ENCODE results near the gene KIDINS220.

DNA sequence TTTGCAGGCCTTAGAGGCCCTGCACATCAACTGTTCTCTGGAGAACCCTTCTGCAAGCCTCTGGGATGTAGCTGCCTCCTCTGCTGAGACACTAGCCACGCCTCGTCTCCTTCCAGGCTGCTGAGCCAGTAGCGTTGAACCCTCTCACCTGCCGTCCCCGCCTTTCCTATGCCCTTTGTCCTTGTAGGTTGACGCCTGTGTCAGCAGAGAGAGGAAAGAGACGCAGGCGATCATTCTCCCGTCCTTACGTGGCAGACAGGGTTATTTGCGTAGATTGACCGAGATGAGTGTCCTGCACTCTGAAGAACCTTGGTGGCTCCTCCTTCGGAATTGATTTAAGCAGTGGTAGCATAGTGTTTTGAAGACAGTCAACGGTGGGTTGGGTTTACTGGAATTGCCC lies 127.8 kb downstream of the KIDINS220 start:
- TF ChIP-seq, protein P1, sequence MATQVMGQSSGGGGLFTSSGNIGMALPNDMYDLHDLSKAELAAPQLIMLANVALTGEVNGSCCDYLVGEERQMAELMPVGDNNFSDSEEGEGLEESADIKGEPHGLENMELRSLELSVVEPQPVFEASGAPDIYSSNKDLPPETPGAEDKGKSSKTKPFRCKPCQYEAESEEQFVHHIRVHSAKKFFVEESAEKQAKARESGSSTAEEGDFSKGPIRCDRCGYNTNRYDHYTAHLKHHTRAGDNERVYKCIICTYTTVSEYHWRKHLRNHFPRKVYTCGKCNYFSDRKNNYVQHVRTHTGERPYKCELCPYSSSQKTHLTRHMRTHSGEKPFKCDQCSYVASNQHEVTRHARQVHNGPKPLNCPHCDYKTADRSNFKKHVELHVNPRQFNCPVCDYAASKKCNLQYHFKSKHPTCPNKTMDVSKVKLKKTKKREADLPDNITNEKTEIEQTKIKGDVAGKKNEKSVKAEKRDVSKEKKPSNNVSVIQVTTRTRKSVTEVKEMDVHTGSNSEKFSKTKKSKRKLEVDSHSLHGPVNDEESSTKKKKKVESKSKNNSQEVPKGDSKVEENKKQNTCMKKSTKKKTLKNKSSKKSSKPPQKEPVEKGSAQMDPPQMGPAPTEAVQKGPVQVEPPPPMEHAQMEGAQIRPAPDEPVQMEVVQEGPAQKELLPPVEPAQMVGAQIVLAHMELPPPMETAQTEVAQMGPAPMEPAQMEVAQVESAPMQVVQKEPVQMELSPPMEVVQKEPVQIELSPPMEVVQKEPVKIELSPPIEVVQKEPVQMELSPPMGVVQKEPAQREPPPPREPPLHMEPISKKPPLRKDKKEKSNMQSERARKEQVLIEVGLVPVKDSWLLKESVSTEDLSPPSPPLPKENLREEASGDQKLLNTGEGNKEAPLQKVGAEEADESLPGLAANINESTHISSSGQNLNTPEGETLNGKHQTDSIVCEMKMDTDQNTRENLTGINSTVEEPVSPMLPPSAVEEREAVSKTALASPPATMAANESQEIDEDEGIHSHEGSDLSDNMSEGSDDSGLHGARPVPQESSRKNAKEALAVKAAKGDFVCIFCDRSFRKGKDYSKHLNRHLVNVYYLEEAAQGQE (IDR thresholded peaks at IDR 0.05): no peak
- TF ChIP-seq GABPA (IDR thresholded peaks at IDR 0.05 in 1 of 2, conservative IDR thresholded peaks at IDR 0.05 in 1 of 2) (no peak), YY1 (IDR thresholded peaks at IDR 0.05) (no peak), TAF1 (conservative IDR thresholded peaks at IDR 0.05) (no peak), SP1 (IDR thresholded peaks at IDR 0.05) (no peak), NR2F2 (IDR thresholded peaks at IDR 0.05) (no peak)
- TF ChIP-seq, protein P2, sequence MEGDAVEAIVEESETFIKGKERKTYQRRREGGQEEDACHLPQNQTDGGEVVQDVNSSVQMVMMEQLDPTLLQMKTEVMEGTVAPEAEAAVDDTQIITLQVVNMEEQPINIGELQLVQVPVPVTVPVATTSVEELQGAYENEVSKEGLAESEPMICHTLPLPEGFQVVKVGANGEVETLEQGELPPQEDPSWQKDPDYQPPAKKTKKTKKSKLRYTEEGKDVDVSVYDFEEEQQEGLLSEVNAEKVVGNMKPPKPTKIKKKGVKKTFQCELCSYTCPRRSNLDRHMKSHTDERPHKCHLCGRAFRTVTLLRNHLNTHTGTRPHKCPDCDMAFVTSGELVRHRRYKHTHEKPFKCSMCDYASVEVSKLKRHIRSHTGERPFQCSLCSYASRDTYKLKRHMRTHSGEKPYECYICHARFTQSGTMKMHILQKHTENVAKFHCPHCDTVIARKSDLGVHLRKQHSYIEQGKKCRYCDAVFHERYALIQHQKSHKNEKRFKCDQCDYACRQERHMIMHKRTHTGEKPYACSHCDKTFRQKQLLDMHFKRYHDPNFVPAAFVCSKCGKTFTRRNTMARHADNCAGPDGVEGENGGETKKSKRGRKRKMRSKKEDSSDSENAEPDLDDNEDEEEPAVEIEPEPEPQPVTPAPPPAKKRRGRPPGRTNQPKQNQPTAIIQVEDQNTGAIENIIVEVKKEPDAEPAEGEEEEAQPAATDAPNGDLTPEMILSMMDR (IDR thresholded peaks at IDR 0.05; ENCODE audit: low read depth, low read length, missing input control): no peak
- TF ChIP-seq, protein P3, sequence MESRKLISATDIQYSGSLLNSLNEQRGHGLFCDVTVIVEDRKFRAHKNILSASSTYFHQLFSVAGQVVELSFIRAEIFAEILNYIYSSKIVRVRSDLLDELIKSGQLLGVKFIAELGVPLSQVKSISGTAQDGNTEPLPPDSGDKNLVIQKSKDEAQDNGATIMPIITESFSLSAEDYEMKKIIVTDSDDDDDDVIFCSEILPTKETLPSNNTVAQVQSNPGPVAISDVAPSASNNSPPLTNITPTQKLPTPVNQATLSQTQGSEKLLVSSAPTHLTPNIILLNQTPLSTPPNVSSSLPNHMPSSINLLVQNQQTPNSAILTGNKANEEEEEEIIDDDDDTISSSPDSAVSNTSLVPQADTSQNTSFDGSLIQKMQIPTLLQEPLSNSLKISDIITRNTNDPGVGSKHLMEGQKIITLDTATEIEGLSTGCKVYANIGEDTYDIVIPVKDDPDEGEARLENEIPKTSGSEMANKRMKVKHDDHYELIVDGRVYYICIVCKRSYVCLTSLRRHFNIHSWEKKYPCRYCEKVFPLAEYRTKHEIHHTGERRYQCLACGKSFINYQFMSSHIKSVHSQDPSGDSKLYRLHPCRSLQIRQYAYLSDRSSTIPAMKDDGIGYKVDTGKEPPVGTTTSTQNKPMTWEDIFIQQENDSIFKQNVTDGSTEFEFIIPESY (IDR thresholded peaks at IDR 0.05): no peak
- TF ChIP-seq, protein P4, sequence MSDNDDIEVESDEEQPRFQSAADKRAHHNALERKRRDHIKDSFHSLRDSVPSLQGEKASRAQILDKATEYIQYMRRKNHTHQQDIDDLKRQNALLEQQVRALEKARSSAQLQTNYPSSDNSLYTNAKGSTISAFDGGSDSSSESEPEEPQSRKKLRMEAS (IDR thresholded peaks at IDR 0.05): no peak
